Measurements from ENCODE around the gene CCDC33.

CCDC33 gene

GRCh38 chr15:74229686-74230085 lies 6.4 kb upstream of the CCDC33 start:
- DNase-seq (ENCODE audit: low read depth in 2 of 2): no peak

- no peak for DNase-seq (ENCODE audit: low read depth in 2 of 2)
Measured at GRCh38 chr15:74231475-74231874, 4.7 kb upstream of the CCDC33 start.

GRCh38 chr15:74233373-74233772 lies 2.8 kb upstream of the CCDC33 start:
- no peak for DNase-seq (ENCODE audit: low read depth in 2 of 2)

GRCh38 chr15:74233851-74234597 lies 2.1 kb upstream of the CCDC33 start:
- no peak for DNase-seq (ENCODE audit: low read depth in 2 of 2)

GRCh38 chr15:74234598-74234875 lies 1.6 kb upstream of the CCDC33 start:
- DNase-seq (ENCODE audit: low read depth in 2 of 2): no peak

GRCh38 chr15:74239051-74239705 lies 3.1 kb downstream of the CCDC33 start:
- DNase-seq (ENCODE audit: low read depth in 2 of 2): no peak

- DNase-seq (ENCODE audit: low read depth in 2 of 2): no peak
Measured at GRCh38 chr15:74240002-74240568, 4.0 kb downstream of the CCDC33 start.

GRCh38 chr15:74240897-74241614 lies 4.9 kb downstream of the CCDC33 start:
- DNase-seq (ENCODE audit: low read depth in 2 of 2): no peak

GRCh38 chr15:74242441-74243185 lies 6.5 kb downstream of the CCDC33 start:
- DNase-seq (ENCODE audit: low read depth in 2 of 2): no peak

- no peak for DNase-seq (ENCODE audit: low read depth in 2 of 2)
Measured at GRCh38 chr15:74243431-74243830, 7.3 kb downstream of the CCDC33 start.

GRCh38 chr15:74244822-74245341 lies 8.8 kb downstream of the CCDC33 start:
- DNase-seq (ENCODE audit: low read depth in 2 of 2): no peak

- DNase-seq (ENCODE audit: low read depth in 2 of 2): peak in 1 of 2 donors; percentile 6
Measured at GRCh38 chr15:74245342-74245931, 9.3 kb downstream of the CCDC33 start.

GRCh38 chr15:74250266-74250665 lies 14.1 kb downstream of the CCDC33 start:
- DNase-seq (ENCODE audit: low read depth in 2 of 2): no peak

- DNase-seq (ENCODE audit: low read depth in 2 of 2): no peak
Measured at GRCh38 chr15:74251131-74251811, 15.1 kb downstream of the CCDC33 start.

GRCh38 chr15:74252291-74252690 lies 16.2 kb downstream of the CCDC33 start:
- no peak for DNase-seq (ENCODE audit: low read depth in 2 of 2)

- no peak for DNase-seq (ENCODE audit: low read depth in 2 of 2)
Measured at GRCh38 chr15:74252721-74253120, 16.6 kb downstream of the CCDC33 start.

GRCh38 chr15:74253211-74253921 lies 17.2 kb downstream of the CCDC33 start:
- DNase-seq (ENCODE audit: low read depth in 2 of 2): no peak

GRCh38 chr15:74257105-74257504 lies 21.0 kb downstream of the CCDC33 start:
- DNase-seq (ENCODE audit: low read depth in 2 of 2): no peak

- no peak for DNase-seq (ENCODE audit: low read depth in 2 of 2)
Measured at GRCh38 chr15:74257623-74258022, 21.5 kb downstream of the CCDC33 start.

All from activated CD4-positive, alpha-beta T cell treated with anti-CD3 and anti-CD28 coated beads for 24 hours (primary cell).